Parathyroid adenoma (tissue), 2 donors: ENCODE data around the gene FMNL1.

Source experiments
- H2AFZ ChIP-seq: fragments of 300-600 bp; sonication (generic); one replicate; pipeline ENCODE4 v1.7.0; 2017; ENCODE audit warnings: antibody characterized with exemption, mild to moderate bottlenecking
- H3K27ac ChIP-seq: fragments of 300-600 bp; sonication (generic); one replicate; pipeline ENCODE4 v1.7.0; 2017
- H3K27me3 ChIP-seq: fragments of 300-600 bp; sonication (generic); one replicate; pipeline ENCODE4 v1.7.0; 2017; ENCODE audit warnings: low read length; ENCODE audit not compliant: control insufficient read depth, insufficient read depth
- H3K36me3 ChIP-seq: fragments of 300-600 bp; sonication (generic); one replicate; pipeline ENCODE4 v1.7.0; 2017; ENCODE audit warnings: low read length; ENCODE audit not compliant: control insufficient read depth, insufficient read depth
- H3K4me1 ChIP-seq: fragments of 300-600 bp; sonication (generic); one replicate; pipeline ENCODE4 v1.7.0; 2017; ENCODE audit warnings: control low read depth
- H3K4me2 ChIP-seq: fragments of 300-600 bp; sonication (generic); one replicate; pipeline ENCODE4 v1.7.0; 2017; ENCODE audit warnings: low read length
- H3K4me3 ChIP-seq: fragments of 300-600 bp; sonication (generic); one replicate; pipeline ENCODE4 v1.7.0; 2017; ENCODE audit warnings: low read depth, low read length
- H3K79me2 ChIP-seq: fragments of 300-600 bp; sonication (generic); one replicate; pipeline ENCODE4 v1.7.0; 2017; ENCODE audit warnings: control low read depth
- H3K9ac ChIP-seq: fragments of 300-600 bp; sonication (generic); one replicate; pipeline ENCODE4 v1.7.0; 2017; ENCODE audit warnings: mild to moderate bottlenecking
- H3K9me3 ChIP-seq: fragments of 300-600 bp; sonication (generic); one replicate; pipeline ENCODE4 v1.7.0; 2017; ENCODE audit warnings: low read length; ENCODE audit not compliant: control insufficient read depth
- CTCF ChIP-seq: fragments of 300-600 bp; sonication (generic); IDR thresholded peaks from one replicate; pipeline ENCODE4 v1.7.0; 2017; ENCODE audit warnings: antibody characterized with exemption, mild to moderate bottlenecking
- donor health status: primary hyperparathyroidism.

The FMNL1 gene

GRCh38 chr17:45277216-45277849 is 55.6 kb downstream of the FMNL1 start:
- Histone ChIP-seq H3K9ac (no peak overlapping the region), H3K9me3 (no peaks in the 10 kb centered on the region), H3K36me3 (no peaks in the 10 kb centered on the region), H3K4me1 (peaks cover 9% of the 10 kb centered on the region), H3K79me2 (peaks cover 3% of the 10 kb centered on the region), H3K4me2 (peak overlapping the region; percentile 29), H3K4me3 (peak overlapping the region; percentile 20), H2AFZ (peak overlapping the region; percentile 34), H3K27me3 (no peaks in the 10 kb centered on the region), H3K27ac (peak overlapping the region; percentile 45)
- TF ChIP-seq CTCF = peak; percentile 89

- Histone ChIP-seq H3K9me3 (no peaks in the 10 kb centered on the region), H3K27ac (peak overlapping the region; percentile 45), H3K79me2 (peaks cover 3% of the 10 kb centered on the region), H3K4me2 (peak overlapping the region; percentile 5), H3K9ac (no peak overlapping the region), H3K4me1 (peaks cover 9% of the 10 kb centered on the region), H3K36me3 (no peaks in the 10 kb centered on the region), H2AFZ (no peak overlapping the region), H3K4me3 (no peak overlapping the region), H3K27me3 (no peaks in the 10 kb centered on the region)
- TF ChIP-seq CTCF = no peak
Measured at GRCh38 chr17:45277992-45278391, 56.3 kb downstream of the FMNL1 start.

GRCh38 chr17:45279898-45280297 is 58.2 kb downstream of the FMNL1 start:
- no peak overlapping the region for H3K9ac ChIP-seq
- no peaks in the 10 kb centered on the region for H3K9me3 ChIP-seq
- no peak overlapping the region for H2AFZ ChIP-seq
- H3K27me3 ChIP-seq = no peaks in the 10 kb centered on the region
- H3K4me1 ChIP-seq = peaks cover 9% of the 10 kb centered on the region
- no peak for TF ChIP-seq CTCF
- no peak overlapping the region for H3K4me3 ChIP-seq
- no peaks in the 10 kb centered on the region for H3K79me2 ChIP-seq
- H3K27ac ChIP-seq = no peak overlapping the region
- no peaks in the 10 kb centered on the region for H3K36me3 ChIP-seq
- no peak overlapping the region for H3K4me2 ChIP-seq

GRCh38 chr17:45282683-45283644 is 61.3 kb downstream of the FMNL1 start:
- H3K9ac ChIP-seq = no peak overlapping the region
- H3K27ac ChIP-seq = no peak overlapping the region
- H2AFZ ChIP-seq = no peak overlapping the region
- no peak overlapping the region for H3K4me2 ChIP-seq
- no peak for TF ChIP-seq CTCF
- H3K4me3 ChIP-seq = no peak overlapping the region
- H3K79me2 ChIP-seq = no peaks in the 10 kb centered on the region
- peaks cover 11% of the 10 kb centered on the region for H3K4me1 ChIP-seq
- H3K9me3 ChIP-seq = no peaks in the 10 kb centered on the region
- no peaks in the 10 kb centered on the region for H3K27me3 ChIP-seq
- no peaks in the 10 kb centered on the region for H3K36me3 ChIP-seq
